NT2/D1 (cell line): ENCODE data around the gene DBX2.

Source experiments
- DNase-seq: peaks from one replicate; pipeline ENCODE4 v3.0.0-alpha.2; 2011; ENCODE audit warnings: low read depth, low spot score
- H3K27me3 ChIP-seq: 2 replicates; pipeline ENCODE4 v1.6.0; 2011; ENCODE audit warnings: mild to moderate bottlenecking; ENCODE audit not compliant: insufficient read length, insufficient read depth
- H3K36me3 ChIP-seq: 2 replicates; pipeline ENCODE4 v1.6.1; 2011; ENCODE audit warnings: mild to moderate bottlenecking, low read length, mixed read lengths; ENCODE audit not compliant: insufficient read depth, insufficient read length
- H3K4me1 ChIP-seq: 2 replicates; pipeline ENCODE4 v1.5.1; 2011; ENCODE audit not compliant: insufficient read depth, insufficient read length
- H3K4me3 ChIP-seq: 2 replicates; pipeline ENCODE4 v1.5.1; 2011; ENCODE audit warnings: low read depth; ENCODE audit not compliant: insufficient read length
- H3K9ac ChIP-seq: 2 replicates; pipeline ENCODE4 v1.6.0; 2011; ENCODE audit warnings: low read depth; ENCODE audit not compliant: insufficient read length
- H3K9me3 ChIP-seq: 2 replicates; pipeline ENCODE4 v1.5.1; 2011; ENCODE audit warnings: mild to moderate bottlenecking, low read length; ENCODE audit not compliant: insufficient read depth
- SUZ12 ChIP-seq: IDR thresholded peaks from 2 replicates; pipeline ENCODE4 v1.6.1; 2011; ENCODE audit not compliant: insufficient read length, insufficient read depth; ENCODE audit errors: extremely low read depth
- YY1 ChIP-seq: IDR thresholded peaks from 2 replicates; pipeline ENCODE4 v1.6.1; 2011; ENCODE audit not compliant: insufficient read length, insufficient read depth
- ZNF274 ChIP-seq: IDR thresholded peaks from 2 replicates; pipeline ENCODE4 v1.6.1; 2011; ENCODE audit warnings: mild to moderate bottlenecking, low read depth, low read length

Gene DBX2

DNA sequence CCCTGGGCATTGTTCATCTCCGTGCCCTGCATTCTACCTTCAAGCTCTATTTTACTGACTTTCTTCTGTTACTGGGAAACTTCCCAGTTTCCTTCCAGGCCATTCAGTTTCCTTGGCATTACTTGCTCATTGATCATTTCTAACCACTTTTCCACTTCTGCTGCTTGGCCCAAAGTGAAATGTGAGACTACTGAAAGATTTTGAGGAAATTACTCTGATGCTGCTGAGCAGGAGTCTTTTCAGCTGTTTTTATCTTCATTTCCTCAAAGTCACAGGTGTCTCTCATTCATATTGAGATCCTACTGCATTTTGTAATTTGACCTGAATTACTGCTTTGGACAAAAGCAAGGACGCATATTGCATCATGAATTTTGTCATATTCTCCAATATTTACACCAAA lies 26.4 kb upstream of the DBX2 start:
- H3K4me3 ChIP-seq, result no peak overlapping the region
- no peaks in the 10 kb centered on the region for H3K9me3 ChIP-seq
- no peaks in the 10 kb centered on the region for H3K27me3 ChIP-seq
- no peaks in the 10 kb centered on the region for H3K36me3 ChIP-seq
- no peaks in the 10 kb centered on the region for H3K4me1 ChIP-seq
- H3K9ac ChIP-seq, result no peak overlapping the region
- TF ChIP-seq SUZ12, result no peak
- TF ChIP-seq ZNF274, result no peak
- TF ChIP-seq YY1, result no peak
- no peak for DNase-seq

DNA sequence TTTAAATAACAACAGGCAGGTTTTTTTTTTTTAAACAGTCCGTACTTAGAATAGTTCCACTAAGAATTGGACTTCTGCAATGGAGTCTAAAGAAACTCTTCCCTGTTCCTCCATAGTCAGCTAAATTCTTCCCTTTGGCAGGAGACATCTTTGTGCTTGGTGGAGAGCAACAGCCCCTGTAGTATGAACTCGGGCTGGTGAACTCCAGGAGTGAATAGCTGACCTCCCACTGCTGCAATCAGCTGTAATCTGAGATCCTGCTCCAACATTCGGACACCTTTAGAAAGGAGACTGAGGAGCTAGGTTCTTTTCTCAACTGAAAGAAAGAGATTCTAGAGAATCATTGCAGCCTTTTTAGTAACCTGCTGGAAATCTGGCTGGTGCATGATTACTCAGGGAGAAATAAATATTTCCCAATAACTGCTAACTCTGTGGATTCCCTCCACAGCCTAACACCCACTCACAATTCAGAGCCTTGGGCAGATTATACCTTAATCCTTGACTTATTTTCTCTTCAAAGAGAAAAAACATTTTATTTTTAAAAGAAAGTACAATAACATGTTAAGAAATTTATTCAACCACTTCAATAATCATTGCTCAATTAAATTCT lies 25.6 kb upstream of the DBX2 start:
- peak; percentile 44 for DNase-seq
- Histone ChIP-seq H3K9me3 (no peaks in the 10 kb centered on the region), H3K4me3 (no peak overlapping the region), H3K36me3 (no peaks in the 10 kb centered on the region), H3K4me1 (no peaks in the 10 kb centered on the region), H3K9ac (no peak overlapping the region), H3K27me3 (no peaks in the 10 kb centered on the region)
- no peak for TF ChIP-seq YY1
- TF ChIP-seq ZNF274, result no peak
- no peak for TF ChIP-seq SUZ12

- Histone ChIP-seq H3K9me3 (no peaks in the 10 kb centered on the region), H3K9ac (no peak overlapping the region), H3K4me1 (no peaks in the 10 kb centered on the region), H3K36me3 (no peaks in the 10 kb centered on the region), H3K4me3 (no peak overlapping the region), H3K27me3 (no peaks in the 10 kb centered on the region)
- TF ChIP-seq ZNF274, result no peak
- no peak for TF ChIP-seq SUZ12
- no peak for TF ChIP-seq YY1
- DNase-seq, result no peak
Observed at GRCh38 chr12:45075587-45076282, 24.8 kb upstream of the DBX2 start.

GRCh38 chr12:45065125-45065626 lies 14.3 kb upstream of the DBX2 start:
- no peak for DNase-seq
- no peak overlapping the region for H3K4me3 ChIP-seq
- H3K4me1 ChIP-seq, result no peaks in the 10 kb centered on the region
- TF ChIP-seq YY1, result no peak
- no peak for TF ChIP-seq SUZ12
- H3K9me3 ChIP-seq, result 0 out of 2 replicates have a peak, but pooled peaks cover 5% of the 10 kb centered on the region
- no peaks in the 10 kb centered on the region for H3K27me3 ChIP-seq
- no peak overlapping the region for H3K9ac ChIP-seq
- no peaks in the 10 kb centered on the region for H3K36me3 ChIP-seq

DNA sequence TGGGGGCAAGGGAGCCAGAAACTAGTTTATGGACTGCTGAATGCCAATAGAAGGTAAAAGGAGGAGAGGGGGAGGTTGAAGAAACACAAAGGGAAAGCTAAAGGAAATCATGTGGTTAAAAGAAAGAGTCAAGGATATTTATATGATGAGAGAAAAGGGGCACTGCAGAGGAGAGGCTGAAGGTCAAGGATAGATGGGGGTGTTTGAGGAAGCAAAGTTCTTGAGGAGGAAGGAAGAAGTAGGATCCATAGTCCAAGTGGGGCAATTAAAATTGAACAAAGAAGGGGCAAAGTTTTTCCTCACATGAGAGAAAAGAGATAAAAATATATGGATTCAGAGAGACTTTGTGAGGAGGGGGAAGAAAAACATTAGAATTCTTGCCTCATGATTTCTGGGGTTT lies 10.1 kb upstream of the DBX2 start:
- Histone ChIP-seq H3K4me1 (no peaks in the 10 kb centered on the region), H3K9me3 (no peaks in the 10 kb centered on the region), H3K36me3 (no peaks in the 10 kb centered on the region), H3K9ac (no peak overlapping the region), H3K4me3 (no peak overlapping the region), H3K27me3 (no peaks in the 10 kb centered on the region)
- no peak for TF ChIP-seq ZNF274
- no peak for TF ChIP-seq YY1
- TF ChIP-seq SUZ12, result no peak
- DNase-seq, result no peak

GRCh38 chr12:45051572-45052125 lies 750 bp upstream of the DBX2 start:
- Histone ChIP-seq H3K9ac (peak overlapping the region; percentile 67), H3K9me3 (no peaks in the 10 kb centered on the region), H3K4me1 (no peaks in the 10 kb centered on the region), H3K4me3 (peak overlapping the region; percentile 70), H3K36me3 (no peaks in the 10 kb centered on the region), H3K27me3 (peaks cover 61% of the 10 kb centered on the region)
- no peak for DNase-seq
- TF ChIP-seq YY1 (no peak), ZNF274 (no peak), SUZ12 (no peak)

- Histone ChIP-seq H3K9ac (peak overlapping the region; percentile 79), H3K4me3 (peak overlapping the region; percentile 70), H3K27me3 (peaks cover 61% of the 10 kb centered on the region), H3K9me3 (no peaks in the 10 kb centered on the region), H3K36me3 (no peaks in the 10 kb centered on the region), H3K4me1 (no peaks in the 10 kb centered on the region)
- DNase-seq, result no peak
- no peak for TF ChIP-seq SUZ12
- TF ChIP-seq YY1, result no peak
- TF ChIP-seq ZNF274, result no peak
Observed at GRCh38 chr12:45049912-45050750, 768 bp downstream of the DBX2 start.
